OCI-LY7 (cell line): ENCODE results near the gene GSTT2. TPM values are rescaled to one million over a fixed set of nuclear protein-coding genes. Genes with fewer than 3 reads are reported as not detected.
"Not testable (repeated sequence)": the region's sequence is repeated elsewhere in the genome, so short reads cannot be mapped to it uniquely, and the experiment has no call there.

Experiments used
- BruUV-seq: library from RNA; stranded (reverse); fragments of 400-500 nt; replicated peaks from 2 replicates; lab custom pipeline; 2021; lab: Mats Ljungman, UMichigan
- CTCF ChIA-PET: fragments of 300-600 bp; sonication (Branson Sonifier 250); formaldehyde crosslinking; loops from one replicate; lab custom pipeline; 2022; ENCODE audit warnings: antibody characterized with exemption; ENCODE audit not compliant: unreplicated experiment; lab: Charles Lee
- POLR2A ChIA-PET: fragments of 300-600 bp; sonication (Branson Sonifier 250); formaldehyde crosslinking; loops from one replicate; lab custom pipeline; 2022; ENCODE audit warnings: antibody characterized with exemption; lab: Charles Lee
- DNase-seq: peaks from one replicate; pipeline ENCODE4 v3.0.0-alpha.2; 2015; ENCODE audit warnings: low spot score
- H2AFZ ChIP-seq: fragments of 200-600 bp; sonication (generic), shearing (Covaris generic); 2 replicates; pipeline ENCODE4 v1.6.1; 2014; ENCODE audit warnings: mild to moderate bottlenecking, antibody characterized with exemption, low read length, moderate library complexity
- H3K27ac ChIP-seq: fragments of 200-600 bp; sonication (generic); 2 replicates; pipeline ENCODE4 v1.5.1; 2014; ENCODE audit warnings: mixed run types, low read depth, mild to moderate bottlenecking, moderate library complexity, low read length, inconsistent platforms; ENCODE audit not compliant: poor library complexity, severe bottlenecking
- H3K36me3 ChIP-seq: fragments of 200-600 bp; sonication (generic); 2 replicates; pipeline ENCODE4 v1.6.1; 2014; ENCODE audit warnings: mild to moderate bottlenecking, antibody characterized with exemption, low read length, moderate library complexity, mixed read lengths; ENCODE audit not compliant: insufficient read depth
- H3K4me1 ChIP-seq: fragments of 200-600 bp; sonication (generic); 2 replicates; pipeline ENCODE4 v1.5.1; 2014; ENCODE audit warnings: mild to moderate bottlenecking, low read length; ENCODE audit not compliant: insufficient read depth, poor library complexity, severe bottlenecking
- H3K4me2 ChIP-seq: fragments of 200-600 bp; sonication (generic); 2 replicates; pipeline ENCODE4 v1.6.1; 2014; ENCODE audit warnings: mild to moderate bottlenecking, low read length
- H3K4me3 ChIP-seq: fragments of 200-600 bp; sonication (generic); 2 replicates; pipeline ENCODE4 v1.5.1; 2014; ENCODE audit warnings: mild to moderate bottlenecking, low read depth, low read length; ENCODE audit not compliant: poor library complexity, severe bottlenecking
- H3K79me2 ChIP-seq: fragments of 200-600 bp; sonication (generic); 2 replicates; pipeline ENCODE4 v1.6.1; 2016; ENCODE audit warnings: low read depth, mild to moderate bottlenecking, low read length, moderate library complexity, mixed read lengths; ENCODE audit not compliant: insufficient read depth
- H3K9me2 ChIP-seq: fragments of 200-600 bp; sonication (generic); 2 replicates; pipeline ENCODE4 v1.6.1; 2016; ENCODE audit warnings: mild to moderate bottlenecking, low read length, mixed read lengths; ENCODE audit not compliant: insufficient read depth
- H3K9me3 ChIP-seq: fragments of 200-600 bp; sonication (generic); 2 replicates; pipeline ENCODE4 v1.6.1; 2014; ENCODE audit warnings: mild to moderate bottlenecking, mixed run types, low read length, mixed read lengths
- H4K20me1 ChIP-seq: fragments of 200-600 bp; sonication (generic); 2 replicates; pipeline ENCODE4 v1.6.1; 2014; ENCODE audit warnings: mild to moderate bottlenecking, antibody characterized with exemption, low read length, moderate library complexity, mixed read lengths; ENCODE audit not compliant: insufficient read depth
- intact Hi-C: fragments of 100-400 bp; cut with micrococcal nuclease; formaldehyde crosslinking; loops from one replicate; pipeline ENCODE4 v1.10.0; 2022; ENCODE audit not compliant: unreplicated experiment
- total RNA-seq, 2 experiments: library from RNA; depleted of rRNA in 1 of 2; stranded (reverse); fragments of >200 nt in 1 of 2; shearing (Covaris generic) in 1 of 2; gene quantifications; 2 replicates each; pipeline ENCODE4 v1.2.3, GENCODE V29; 2014 to 2022
- TF ChIP-seq, protein P1 (sequence below): fragments of 200-600 bp; sonication (generic); conservative IDR thresholded peaks from 2 replicates; pipeline ENCODE4 v1.5.1; 2014; ENCODE audit warnings: mild to moderate bottlenecking, antibody characterized with exemption, low read length, moderate library complexity, mixed read lengths

GSTT2 gene
- total RNA-seq, 2 experiments from 2014 or later, result not detected

- H3K79me2 ChIP-seq, CTCF ChIA-PET, H4K20me1 ChIP-seq, BruUV-seq, POLR2A ChIA-PET, H3K36me3 ChIP-seq, H2AFZ ChIP-seq, H3K4me3 ChIP-seq, H3K27ac ChIP-seq, DNase-seq, H3K9me2 ChIP-seq, H3K9me3 ChIP-seq, H3K4me2 ChIP-seq, H3K4me1 ChIP-seq: not testable (repeated sequence)
- intact Hi-C loops, result loop anchor here (5.0 kb wide), 1 partner anchor 94 kb away; no protein-coding TSS in a partner anchor
Measured at GRCh38 chr22:23955886-23956285, 24.0 kb upstream of the GSTT2 start.

DNA sequence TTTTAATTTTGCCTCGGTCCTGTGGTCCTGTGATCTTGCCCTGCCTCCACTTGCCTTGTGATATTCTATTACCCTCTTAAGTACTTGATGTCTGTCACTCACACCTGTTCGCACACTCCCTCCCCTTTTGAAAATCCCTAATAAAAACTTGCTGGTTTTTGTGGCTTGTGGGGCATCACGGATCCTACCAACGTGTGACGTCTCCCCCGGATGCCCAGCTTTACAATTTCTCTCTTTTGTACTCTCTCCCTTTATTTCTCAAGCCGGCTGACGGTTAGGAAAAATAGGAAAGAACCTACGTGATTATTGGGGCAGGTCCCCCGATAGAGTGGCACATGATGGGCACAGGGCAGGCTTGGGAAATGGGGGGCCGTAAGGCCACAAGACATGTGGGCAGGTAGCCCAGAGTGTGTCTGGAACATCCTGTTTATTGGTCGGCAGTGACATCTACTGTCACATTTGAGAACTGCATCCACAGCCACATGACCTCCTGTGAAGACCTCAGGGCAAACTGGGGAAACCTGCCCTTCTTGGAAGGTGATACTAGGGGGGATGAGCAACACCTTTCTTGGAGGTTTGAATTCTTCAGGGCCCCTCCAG is 23.5 kb upstream of the GSTT2 start:
- H3K27ac ChIP-seq, H4K20me1 ChIP-seq, H3K9me3 ChIP-seq, BruUV-seq, CTCF ChIA-PET, H3K36me3 ChIP-seq, H3K4me2 ChIP-seq, H3K79me2 ChIP-seq, POLR2A ChIA-PET, H3K4me1 ChIP-seq, H2AFZ ChIP-seq, H3K4me3 ChIP-seq, H3K9me2 ChIP-seq: not testable (repeated sequence)
- TF ChIP-seq, protein P1, sequence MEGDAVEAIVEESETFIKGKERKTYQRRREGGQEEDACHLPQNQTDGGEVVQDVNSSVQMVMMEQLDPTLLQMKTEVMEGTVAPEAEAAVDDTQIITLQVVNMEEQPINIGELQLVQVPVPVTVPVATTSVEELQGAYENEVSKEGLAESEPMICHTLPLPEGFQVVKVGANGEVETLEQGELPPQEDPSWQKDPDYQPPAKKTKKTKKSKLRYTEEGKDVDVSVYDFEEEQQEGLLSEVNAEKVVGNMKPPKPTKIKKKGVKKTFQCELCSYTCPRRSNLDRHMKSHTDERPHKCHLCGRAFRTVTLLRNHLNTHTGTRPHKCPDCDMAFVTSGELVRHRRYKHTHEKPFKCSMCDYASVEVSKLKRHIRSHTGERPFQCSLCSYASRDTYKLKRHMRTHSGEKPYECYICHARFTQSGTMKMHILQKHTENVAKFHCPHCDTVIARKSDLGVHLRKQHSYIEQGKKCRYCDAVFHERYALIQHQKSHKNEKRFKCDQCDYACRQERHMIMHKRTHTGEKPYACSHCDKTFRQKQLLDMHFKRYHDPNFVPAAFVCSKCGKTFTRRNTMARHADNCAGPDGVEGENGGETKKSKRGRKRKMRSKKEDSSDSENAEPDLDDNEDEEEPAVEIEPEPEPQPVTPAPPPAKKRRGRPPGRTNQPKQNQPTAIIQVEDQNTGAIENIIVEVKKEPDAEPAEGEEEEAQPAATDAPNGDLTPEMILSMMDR, result peak; percentile 80
- intact Hi-C loops, result loop anchor here (5.0 kb wide), 1 partner anchor 94 kb away; no protein-coding TSS in a partner anchor
- DNase-seq, result peak; percentile 80

DNA sequence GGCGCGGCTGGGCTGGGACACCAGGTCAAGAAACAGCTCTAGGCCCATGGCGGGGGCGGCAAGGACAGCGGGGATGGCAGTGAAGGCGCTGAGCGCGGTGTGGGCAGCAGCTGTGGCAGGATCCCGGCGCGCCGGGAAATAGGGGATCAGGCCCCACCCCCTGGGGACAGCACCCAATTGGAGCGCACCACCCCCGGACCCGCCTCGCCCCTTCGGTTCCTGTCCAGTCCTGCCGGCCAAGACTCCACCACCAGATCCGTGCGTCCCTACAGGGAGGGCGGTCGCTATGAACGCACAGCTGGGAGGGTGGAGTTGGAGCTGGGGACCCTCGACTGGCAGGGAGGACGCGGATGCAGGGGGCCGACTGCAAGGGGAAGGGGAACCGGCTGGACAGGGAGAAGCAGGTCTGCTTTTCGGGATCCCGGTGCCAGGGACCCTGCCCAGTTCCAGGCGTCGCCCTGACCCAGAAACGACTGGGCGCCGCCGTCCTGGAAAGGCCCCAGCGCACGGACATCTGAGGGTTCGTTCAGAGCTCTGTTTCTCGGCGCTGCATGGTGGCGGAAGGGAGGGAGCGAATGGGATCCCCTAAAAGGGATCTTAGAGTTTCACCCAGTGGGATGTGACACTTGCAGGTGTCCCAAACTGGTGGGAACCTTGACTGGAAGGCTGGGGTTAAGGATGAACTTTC is 18.7 kb upstream of the GSTT2 start, which contains the start of gene GSTT2B:
Gene GSTT2B, minus strand, starts transcription at position 112 of the 688 bp plus-strand sequence. Its CDS starts 64 bp downstream, at position 48.
- H3K4me2 ChIP-seq, CTCF ChIA-PET, H3K9me2 ChIP-seq, H3K4me3 ChIP-seq, H3K79me2 ChIP-seq, H3K36me3 ChIP-seq, DNase-seq, intact Hi-C loops, H3K9me3 ChIP-seq, POLR2A ChIA-PET, H4K20me1 ChIP-seq, H3K27ac ChIP-seq, H3K4me1 ChIP-seq, BruUV-seq, H2AFZ ChIP-seq: not testable (repeated sequence)

DNA sequence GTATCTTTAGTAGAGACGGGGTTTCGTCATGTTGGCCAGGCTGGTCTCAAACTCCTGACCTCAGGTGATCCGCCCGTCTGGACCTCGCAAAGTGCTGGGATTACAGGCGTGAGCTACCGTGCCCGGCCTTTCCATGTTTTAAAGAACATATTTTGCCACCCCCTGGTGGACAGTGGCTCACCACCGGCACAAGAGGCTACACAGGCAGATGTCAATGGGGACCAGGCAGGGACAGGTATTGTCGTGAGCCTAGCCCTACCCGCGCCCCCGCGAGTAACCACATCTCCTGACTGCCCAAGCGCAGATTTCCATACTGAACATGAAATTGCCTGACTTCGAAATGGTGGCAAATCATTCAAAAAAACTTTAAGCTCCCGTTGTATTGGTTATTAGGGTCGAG is 13.8 kb upstream of the GSTT2 start:
- CTCF ChIA-PET, DNase-seq, H3K27ac ChIP-seq, H3K9me3 ChIP-seq, H2AFZ ChIP-seq, POLR2A ChIA-PET, H3K9me2 ChIP-seq, BruUV-seq, H3K4me1 ChIP-seq, H4K20me1 ChIP-seq, H3K79me2 ChIP-seq, H3K4me3 ChIP-seq, H3K4me2 ChIP-seq: not testable (repeated sequence)
- intact Hi-C loops, result loop anchor here (5.0 kb wide), 1 partner anchor 34 kb away; no protein-coding TSS in a partner anchor
- H3K36me3 ChIP-seq, result peaks cover 22% of the 10 kb centered on the region

DNA sequence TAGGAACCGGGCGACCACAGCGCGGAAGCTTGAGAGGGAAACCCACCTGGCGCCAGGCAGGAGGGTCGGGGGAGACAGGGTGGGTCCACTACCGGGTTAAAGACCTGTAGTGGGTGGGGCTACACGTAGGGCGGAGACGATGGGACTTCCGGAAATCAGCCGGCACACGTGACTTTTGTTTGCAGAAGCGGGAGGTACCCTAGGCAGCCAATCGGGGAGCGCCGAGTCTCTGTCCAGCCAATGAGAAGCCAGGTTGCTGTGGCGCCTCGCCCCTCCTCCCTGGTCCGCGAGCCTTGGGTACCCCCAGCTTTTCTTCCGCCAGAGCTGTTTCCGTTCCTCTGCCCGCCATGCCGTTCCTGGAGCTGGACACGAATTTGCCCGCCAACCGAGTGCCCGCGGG is 13.4 kb upstream of the GSTT2 start, which contains the start of gene DDTL:
Gene DDTL, plus strand, starts transcription at position 321 of the 400 bp plus-strand sequence. Its CDS starts 27 bp downstream, at position 348.
- DNase-seq, H3K27ac ChIP-seq, H3K4me3 ChIP-seq, H4K20me1 ChIP-seq, H3K4me2 ChIP-seq, BruUV-seq, H2AFZ ChIP-seq, H3K9me2 ChIP-seq, CTCF ChIA-PET, H3K9me3 ChIP-seq, H3K4me1 ChIP-seq, H3K79me2 ChIP-seq, POLR2A ChIA-PET: not testable (repeated sequence)
- peaks cover 27% of the 10 kb centered on the region for H3K36me3 ChIP-seq
- intact Hi-C loops, result loop anchor here (5.0 kb wide), 1 partner anchor 34 kb away; no protein-coding TSS in a partner anchor
